MM.1S (cell line): Measurements from ENCODE around the gene RANBP10.

Experiments
- DNase-seq: peaks from one replicate; pipeline ENCODE4 v3.0.0-alpha.2; 2015
- H2AFZ ChIP-seq: fragments of 300-600 bp; sonication (generic); 2 replicates; pipeline ENCODE4 v1.6.0; 2016; ENCODE audit warnings: antibody characterized with exemption, low read length
- H3F3A ChIP-seq: fragments of 300-600 bp; sonication (generic); 2 replicates; pipeline ENCODE4 v1.6.1; 2016; ENCODE audit warnings: mild to moderate bottlenecking, antibody characterized with exemption, low read length, moderate library complexity, mixed read lengths; ENCODE audit not compliant: insufficient read depth
- H3K27ac ChIP-seq: fragments of 300-600 bp; sonication (generic); 2 replicates; pipeline ENCODE4 v1.5.1; 2016; ENCODE audit warnings: mild to moderate bottlenecking, low read length
- H3K27me3 ChIP-seq: fragments of 300-600 bp; sonication (generic); replicated peaks from 2 replicates; pipeline ENCODE4 v1.6.0; 2016; ENCODE audit warnings: low read length; ENCODE audit not compliant: insufficient read depth
- H3K36me3 ChIP-seq: fragments of 300-600 bp; sonication (generic); replicated peaks from 2 replicates; pipeline ENCODE4 v1.6.1; 2016; ENCODE audit warnings: mild to moderate bottlenecking, low read length, mixed read lengths; ENCODE audit not compliant: insufficient read depth
- H3K4me1 ChIP-seq: fragments of 300-600 bp; sonication (generic); 2 replicates; pipeline ENCODE4 v1.6.1; 2016; ENCODE audit warnings: low read length, mixed read lengths
- H3K4me2 ChIP-seq: fragments of 300-600 bp; sonication (generic); 2 replicates; pipeline ENCODE4 v1.6.0; 2016; ENCODE audit warnings: low read depth, low read length
- H3K4me3 ChIP-seq: fragments of 300-600 bp; sonication (generic); 2 replicates; pipeline ENCODE4 v1.5.1; 2016; ENCODE audit warnings: low read length, mixed read lengths
- H3K79me2 ChIP-seq: fragments of 300-600 bp; sonication (generic); 2 replicates; pipeline ENCODE4 v1.6.1; 2016; ENCODE audit warnings: mixed run types, low read length, mixed read lengths
- H3K9ac ChIP-seq: fragments of 300-600 bp; sonication (generic); 2 replicates; pipeline ENCODE4 v1.6.1; 2016; ENCODE audit warnings: low read length, mixed read lengths
- H3K9me2 ChIP-seq: fragments of 300-600 bp; sonication (generic); replicated peaks from 2 replicates; pipeline ENCODE4 v1.6.1; 2016; ENCODE audit warnings: mild to moderate bottlenecking, low read length, mixed read lengths; ENCODE audit not compliant: insufficient read depth
- H3K9me3 ChIP-seq: fragments of 300-600 bp; sonication (generic); replicated peaks from 2 replicates; pipeline ENCODE4 v1.6.1; 2016; ENCODE audit warnings: mild to moderate bottlenecking, low read length, mixed read lengths; ENCODE audit not compliant: insufficient read depth
- H4K20me1 ChIP-seq: fragments of 300-600 bp; sonication (generic); 2 replicates; pipeline ENCODE4 v1.6.1; 2016; ENCODE audit warnings: mild to moderate bottlenecking, low read length, moderate library complexity, mixed read lengths; ENCODE audit not compliant: insufficient read depth
- CTCF ChIP-seq: fragments of 300-600 bp; sonication (generic); IDR thresholded peaks from 2 replicates; pipeline ENCODE4 v1.5.1; 2016; ENCODE audit warnings: antibody characterized with exemption, low read length, mixed read lengths
- EZH2 ChIP-seq: fragments of 300-600 bp; sonication (generic); optimal IDR thresholded peaks from 2 replicates; pipeline ENCODE3; 2017; ENCODE audit warnings: low read depth, mild to moderate bottlenecking, antibody characterized with exemption, low read length, mixed read lengths
- EZH2phosphoT487 ChIP-seq: fragments of 300-600 bp; sonication (generic); IDR thresholded peaks from 2 replicates; pipeline ENCODE4 v1.6.1; 2018; ENCODE audit warnings: antibody characterized with exemption, low read length

Gene RANBP10

GRCh38 chr16:67674851-67675578 is 131.3 kb downstream of the RANBP10 start:
- no peak for DNase-seq
- Histone ChIP-seq H3K9me3 (no peaks in the 10 kb centered on the region), H3K27ac (no peak overlapping the region), H3K9ac (no peak overlapping the region), H2AFZ (no peak overlapping the region), H3F3A (no peaks in the 10 kb centered on the region), H3K4me2 (no peak overlapping the region), H3K79me2 (no peaks in the 10 kb centered on the region), H3K36me3 (no peaks in the 10 kb centered on the region), H3K27me3 (no peaks in the 10 kb centered on the region), H3K4me1 (no peaks in the 10 kb centered on the region), H4K20me1 (no peaks in the 10 kb centered on the region), H3K9me2 (no peaks in the 10 kb centered on the region), H3K4me3 (no peak overlapping the region)
- TF ChIP-seq EZH2phosphoT487 (no peak), EZH2 (no peak), CTCF (no peak)

- TF ChIP-seq EZH2phosphoT487 = no peak
- no peak for TF ChIP-seq CTCF
- TF ChIP-seq EZH2 = no peak
- Histone ChIP-seq H4K20me1 (no peaks in the 10 kb centered on the region), H2AFZ (no peak overlapping the region), H3K27ac (no peak overlapping the region), H3K79me2 (no peaks in the 10 kb centered on the region), H3K4me3 (no peak overlapping the region), H3F3A (no peaks in the 10 kb centered on the region), H3K9ac (no peak overlapping the region), H3K27me3 (no peaks in the 10 kb centered on the region), H3K36me3 (no peaks in the 10 kb centered on the region), H3K9me2 (no peaks in the 10 kb centered on the region), H3K4me2 (no peak overlapping the region), H3K4me1 (no peaks in the 10 kb centered on the region), H3K9me3 (no peaks in the 10 kb centered on the region)
- no peak for DNase-seq
Measured at GRCh38 chr16:67673712-67674580, 132.4 kb downstream of the RANBP10 start.
